Right lobe of liver (tissue), 4 donors: ENCODE measurements around the gene HOXC11.

Source experiments
- CTCF ChIP-seq, 4 donors: fragments of 200-600 bp in 3 of 4; fragments of 450-650 bp in 1 of 4; IDR thresholded peaks; one replicate each; pipeline versions ENCODE4 v1.5.1 to v1.8.0; 2016 to 2022; ENCODE audit warnings: antibody characterized with exemption in 4 of 4, mild to moderate bottlenecking in 2 of 4
- POLR2A ChIP-seq: fragments of 450-650 bp; IDR thresholded peaks from one replicate; pipeline ENCODE4 v1.6.1; 2017; ENCODE audit warnings: antibody characterized with exemption, mild to moderate bottlenecking
- donor health status: DM: no; HTN: no; CAD: no.
- donor health status: DM: no; HTN: no; CAD: no.
- donor health status: DM: no; HTN: yes; CAD: no.

GRCh38 chr12:54022960-54023884 lies 50.3 kb downstream of the HOXC11 start:
- TF ChIP-seq CTCF (IDR thresholded peaks at IDR 0.05) = no peak
- no peak for TF ChIP-seq POLR2A
